Rectal smooth muscle tissue (tissue), 1 donor: Measurements from ENCODE around the gene DSCAML1.
"Not testable (repeated sequence)": the region's sequence is repeated elsewhere in the genome, so short reads cannot be mapped to it uniquely, and the experiment has no call there.

Experiments used
- H3K27ac ChIP-seq: one replicate; pipeline ENCODE4 v1.7.0; 2013; ENCODE audit warnings: low read depth, low read length, inconsistent platforms
- H3K27me3 ChIP-seq: one replicate; pipeline ENCODE4 v1.7.0; 2013; ENCODE audit warnings: low read length; ENCODE audit not compliant: control insufficient read depth, insufficient read depth
- H3K36me3 ChIP-seq: one replicate; pipeline ENCODE4 v1.7.0; 2013; ENCODE audit warnings: low read length; ENCODE audit not compliant: control insufficient read depth, insufficient read depth
- H3K4me1 ChIP-seq: one replicate; pipeline ENCODE4 v1.7.0; 2013; ENCODE audit warnings: low read length; ENCODE audit not compliant: control insufficient read depth, insufficient read depth
- H3K4me3 ChIP-seq: one replicate; pipeline ENCODE4 v1.7.0; 2013; ENCODE audit warnings: low read length
- H3K9ac ChIP-seq: one replicate; pipeline ENCODE4 v1.7.0; 2013; ENCODE audit warnings: low read length

Gene DSCAML1

GRCh38 chr11:117770061-117770460 is 27.0 kb downstream of the DSCAML1 start:
- Histone ChIP-seq H3K36me3 (no peaks in the 10 kb centered on the region), H3K9ac (no peak overlapping the region), H3K4me3 (no peak overlapping the region), H3K27me3 (no peaks in the 10 kb centered on the region), H3K27ac (no peak overlapping the region), H3K4me1 (no peaks in the 10 kb centered on the region)

GRCh38 chr11:117769533-117769932 is 27.5 kb downstream of the DSCAML1 start:
- Histone ChIP-seq H3K27me3 (no peaks in the 10 kb centered on the region), H3K4me1 (no peaks in the 10 kb centered on the region), H3K27ac (no peak overlapping the region), H3K36me3 (no peaks in the 10 kb centered on the region), H3K9ac (no peak overlapping the region), H3K4me3 (no peak overlapping the region)

GRCh38 chr11:117768506-117768905 is 28.5 kb downstream of the DSCAML1 start:
- H3K36me3 ChIP-seq = no peaks in the 10 kb centered on the region
- H3K9ac ChIP-seq = no peak overlapping the region
- H3K4me3 ChIP-seq = no peak overlapping the region
- no peak overlapping the region for H3K27ac ChIP-seq
- no peaks in the 10 kb centered on the region for H3K27me3 ChIP-seq
- no peaks in the 10 kb centered on the region for H3K4me1 ChIP-seq

DNA sequence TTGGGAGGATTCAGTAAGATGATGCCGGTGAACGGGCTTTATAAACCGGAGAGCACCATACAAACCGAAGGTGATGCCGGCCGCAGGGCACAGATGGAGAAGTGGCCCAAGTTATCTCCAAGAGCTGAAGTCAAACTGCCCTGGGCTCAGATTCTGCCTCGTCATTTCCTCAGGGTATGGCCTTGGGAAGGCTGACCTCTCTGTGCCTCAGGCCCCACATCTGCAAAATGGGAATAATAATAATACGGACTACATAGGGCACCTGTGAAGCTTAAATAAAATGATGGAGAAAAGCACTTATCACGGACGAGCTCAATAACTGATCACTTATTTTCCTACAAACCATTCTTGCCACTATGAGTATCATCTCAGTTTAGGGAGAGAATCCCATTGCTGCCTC is 29.9 kb downstream of the DSCAML1 start:
- H3K27ac ChIP-seq = no peak overlapping the region
- no peaks in the 10 kb centered on the region for H3K4me1 ChIP-seq
- H3K36me3 ChIP-seq = no peaks in the 10 kb centered on the region
- H3K9ac ChIP-seq = no peak overlapping the region
- H3K27me3 ChIP-seq = no peaks in the 10 kb centered on the region
- no peak overlapping the region for H3K4me3 ChIP-seq

DNA sequence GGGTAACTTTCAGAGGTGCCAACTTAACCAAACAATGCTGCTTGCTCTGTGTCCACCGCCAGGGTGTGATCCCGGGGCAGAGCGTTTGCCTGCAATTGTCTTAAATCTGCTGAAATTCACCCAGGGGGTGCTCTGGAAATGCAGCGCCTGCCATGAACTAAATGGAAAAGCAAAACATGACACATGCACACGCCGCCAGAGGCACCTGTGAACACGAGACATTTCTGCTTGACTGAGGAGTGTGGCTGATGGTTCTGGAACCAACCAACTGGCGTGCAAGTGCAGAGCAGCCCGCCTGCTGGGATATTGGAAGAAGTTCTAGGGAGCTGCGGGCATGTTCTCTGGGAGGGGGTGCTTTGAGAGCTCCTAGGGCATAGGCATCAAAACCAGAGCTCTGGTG is 30.4 kb downstream of the DSCAML1 start:
- H3K9ac ChIP-seq = no peak overlapping the region

DNA sequence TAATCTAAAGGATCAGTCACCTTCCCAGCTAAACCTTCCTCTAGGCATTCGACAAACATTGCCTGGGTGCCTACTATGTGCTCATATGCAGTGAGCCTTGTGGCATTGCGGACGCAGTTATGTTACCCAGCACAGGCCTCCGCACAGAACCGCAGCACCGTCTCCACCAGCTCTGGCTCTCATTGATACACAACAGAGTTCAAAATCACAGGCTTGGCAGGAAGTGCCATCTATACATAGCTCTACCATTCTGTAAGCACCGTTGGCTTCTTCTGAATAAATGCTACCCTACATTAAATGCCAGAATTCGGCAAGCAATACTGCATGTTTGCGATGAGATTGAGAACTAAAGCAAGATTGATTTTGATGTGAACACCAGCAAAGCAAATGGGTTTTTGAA is 31.0 kb downstream of the DSCAML1 start:
- Histone ChIP-seq H3K27me3 (no peaks in the 10 kb centered on the region), H3K4me3 (no peak overlapping the region), H3K9ac (no peak overlapping the region), H3K4me1 (no peaks in the 10 kb centered on the region), H3K36me3 (no peaks in the 10 kb centered on the region), H3K27ac (no peak overlapping the region)

More for the DNA sequence above, 30.4 kb downstream of the DSCAML1 start:
- Histone ChIP-seq H3K36me3 (no peaks in the 10 kb centered on the region), H3K27me3 (no peaks in the 10 kb centered on the region), H3K27ac (no peak overlapping the region), H3K4me3 (no peak overlapping the region), H3K4me1 (no peaks in the 10 kb centered on the region)

DNA sequence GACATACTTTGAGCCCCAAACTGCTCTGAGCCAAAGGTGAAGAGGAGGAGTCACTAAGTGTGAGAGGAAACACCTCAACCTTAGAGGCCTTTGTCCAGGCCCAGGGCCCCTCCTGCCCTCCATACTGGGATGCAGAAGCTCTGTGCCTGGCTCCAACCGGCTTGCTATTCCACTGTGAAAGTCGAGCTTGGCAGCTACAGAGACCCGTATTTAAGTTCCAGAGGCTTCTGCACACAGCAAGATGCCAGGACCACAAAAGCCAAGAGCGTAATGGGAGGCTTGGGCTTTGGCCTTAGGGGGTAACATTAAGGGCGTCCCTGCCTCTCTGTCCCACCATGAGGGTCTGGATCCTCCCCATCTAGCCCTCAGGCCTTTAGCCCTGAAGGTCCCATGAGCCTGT is 31.9 kb downstream of the DSCAML1 start:
- no peaks in the 10 kb centered on the region for H3K36me3 ChIP-seq
- H3K4me3 ChIP-seq = no peak overlapping the region
- no peak overlapping the region for H3K9ac ChIP-seq
- no peaks in the 10 kb centered on the region for H3K4me1 ChIP-seq
- no peaks in the 10 kb centered on the region for H3K27me3 ChIP-seq
- H3K27ac ChIP-seq = no peak overlapping the region

DNA sequence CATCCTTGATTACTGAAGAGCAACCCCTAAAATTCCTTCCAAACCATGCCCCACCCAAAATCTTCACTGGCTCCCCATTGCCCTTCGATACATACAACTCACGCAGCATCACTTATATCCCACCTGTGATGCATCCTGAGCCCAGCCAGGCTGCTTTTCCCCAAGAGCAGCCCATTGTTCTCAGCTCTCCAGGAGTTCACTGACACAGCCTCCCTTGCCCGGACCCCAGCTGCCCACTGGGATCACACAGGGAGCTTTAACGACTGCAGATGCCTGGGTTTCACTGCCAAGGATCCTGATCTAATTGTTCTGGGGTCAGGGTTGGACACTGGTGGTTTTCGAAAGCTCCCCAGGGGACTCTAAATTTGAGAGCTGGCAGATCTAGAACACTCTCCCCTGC is 33.6 kb downstream of the DSCAML1 start:
- not testable (repeated sequence) for H3K27ac ChIP-seq, H3K4me1 ChIP-seq, H3K27me3 ChIP-seq, H3K36me3 ChIP-seq, H3K4me3 ChIP-seq, H3K9ac ChIP-seq

DNA sequence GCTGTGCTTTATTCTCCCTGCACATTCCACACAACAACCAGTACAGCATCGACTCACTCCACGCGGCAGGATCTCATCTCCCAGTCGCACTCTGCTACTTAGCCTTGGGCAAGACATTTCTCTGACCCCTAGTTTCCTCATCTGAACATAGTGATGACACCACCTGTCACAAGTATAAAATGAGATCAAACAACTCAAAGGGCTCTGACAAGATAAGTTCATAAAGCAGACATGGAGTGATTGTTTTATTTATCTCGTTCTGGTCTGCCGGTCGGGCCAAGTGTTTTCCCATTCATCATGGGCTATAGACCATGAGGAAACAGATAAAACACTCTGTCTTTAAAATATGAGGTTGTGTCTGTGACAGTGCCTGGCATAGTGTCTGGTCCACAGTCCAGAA is 35.0 kb downstream of the DSCAML1 start:
- Histone ChIP-seq H3K27ac (no peak overlapping the region), H3K36me3 (no peaks in the 10 kb centered on the region), H3K9ac (no peak overlapping the region), H3K27me3 (no peaks in the 10 kb centered on the region), H3K4me3 (no peak overlapping the region), H3K4me1 (no peaks in the 10 kb centered on the region)

DNA sequence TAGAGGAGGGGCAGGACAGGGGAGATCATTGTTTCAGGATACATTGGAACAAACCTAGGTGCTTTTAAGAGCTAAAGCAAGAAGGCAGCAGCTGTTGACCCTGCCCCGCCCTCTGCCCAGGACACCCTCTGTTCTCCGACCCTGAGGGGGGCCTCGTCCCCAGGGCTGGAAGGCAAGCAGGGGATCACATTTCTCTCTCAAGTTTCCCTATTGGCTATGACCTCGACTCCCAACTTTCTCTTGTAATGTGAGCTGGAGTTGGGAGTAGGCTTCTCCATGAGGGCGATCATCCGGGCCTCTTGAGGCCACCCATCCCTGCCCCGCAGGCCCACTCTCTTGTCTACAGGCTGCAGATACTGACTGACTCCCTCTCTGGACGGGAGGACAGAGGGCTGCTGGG is 37.7 kb downstream of the DSCAML1 start:
- no peaks in the 10 kb centered on the region for H3K27me3 ChIP-seq
- H3K4me3 ChIP-seq = no peak overlapping the region
- no peak overlapping the region for H3K27ac ChIP-seq
- H3K36me3 ChIP-seq = no peaks in the 10 kb centered on the region
- H3K9ac ChIP-seq = no peak overlapping the region
- H3K4me1 ChIP-seq = no peaks in the 10 kb centered on the region

GRCh38 chr11:117754030-117754429 is 43.0 kb downstream of the DSCAML1 start:
- Histone ChIP-seq H3K4me3 (no peak overlapping the region), H3K4me1 (no peaks in the 10 kb centered on the region), H3K27ac (no peak overlapping the region), H3K27me3 (no peaks in the 10 kb centered on the region), H3K9ac (no peak overlapping the region), H3K36me3 (no peaks in the 10 kb centered on the region)

DNA sequence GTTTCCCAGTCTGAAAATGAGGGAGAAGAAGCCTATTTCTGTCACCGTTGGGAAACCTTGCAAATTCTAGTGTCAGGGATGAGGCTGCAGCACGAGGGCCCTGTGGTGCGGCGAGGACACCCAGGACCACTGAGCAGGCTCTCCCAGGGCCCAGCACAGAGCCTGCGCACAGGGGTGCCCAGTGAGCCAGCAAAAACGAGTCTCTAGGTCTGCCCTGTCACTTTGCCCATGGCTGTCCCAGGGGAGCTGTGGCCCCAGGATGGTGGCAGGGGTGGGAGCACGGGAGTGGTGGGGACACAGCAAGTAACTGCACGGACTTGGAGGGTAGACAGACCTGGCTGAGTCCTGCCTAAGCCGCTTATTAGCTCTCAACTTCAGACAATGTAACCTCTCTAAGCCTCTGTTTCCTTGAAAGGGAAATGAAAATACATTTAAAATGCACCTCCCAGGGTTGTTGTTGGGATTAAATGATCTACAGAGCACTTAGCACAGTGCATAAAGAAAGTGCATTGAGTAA is 44.2 kb downstream of the DSCAML1 start:
- Histone ChIP-seq H3K4me3 (no peak overlapping the region), H3K27me3 (no peaks in the 10 kb centered on the region), H3K36me3 (no peaks in the 10 kb centered on the region), H3K27ac (no peak overlapping the region), H3K4me1 (no peaks in the 10 kb centered on the region), H3K9ac (no peak overlapping the region)

DNA sequence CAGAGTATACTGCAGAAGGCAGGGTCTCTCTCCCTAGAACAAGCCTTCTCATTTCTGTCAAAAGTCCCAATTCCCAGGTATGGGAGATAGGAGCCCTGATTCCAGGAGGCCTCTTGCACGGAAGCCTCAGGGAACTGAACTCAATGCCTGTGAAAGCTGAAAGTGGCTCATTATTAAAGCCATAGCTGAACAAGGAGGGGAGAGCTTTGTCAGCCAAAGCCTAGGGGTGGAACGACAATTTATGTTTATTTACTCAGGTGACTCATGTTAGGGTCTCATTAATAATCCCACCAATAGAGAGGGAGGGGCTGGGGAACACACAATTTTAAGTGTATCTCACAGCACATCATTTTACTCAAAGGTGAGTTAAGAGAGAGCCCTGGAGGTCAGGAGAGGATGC is 44.9 kb downstream of the DSCAML1 start:
- H3K27me3 ChIP-seq = no peaks in the 10 kb centered on the region
- H3K36me3 ChIP-seq = no peaks in the 10 kb centered on the region
- no peak overlapping the region for H3K9ac ChIP-seq
- H3K4me1 ChIP-seq = no peaks in the 10 kb centered on the region
- no peak overlapping the region for H3K4me3 ChIP-seq
- H3K27ac ChIP-seq = no peak overlapping the region
